Tibial nerve (tissue), 4 donors: ENCODE results near the gene CFAP70. TPM values are rescaled to one million over a fixed set of nuclear protein-coding genes. Genes with fewer than 3 reads are reported as not detected.
A peak's percentile ranks its signal among the peaks of the same experiment; 100 is the strongest.

Source experiments
- DNase-seq, 2 donors: peaks; one replicate each; pipeline ENCODE4 v3.0.0-alpha.2; 2019; ENCODE audit warnings: low spot score in 2 of 2
- H3K27ac ChIP-seq, 4 donors: fragments of 200-600 bp; sonication (generic) in 3 of 4; one replicate each; pipeline ENCODE4 v1.5.1; 2017 to 2019; ENCODE audit warnings: mild to moderate bottlenecking in 1 of 4
- H3K27me3 ChIP-seq, 2 donors: fragments of 200-600 bp; sonication (generic) in 1 of 2; one replicate each; pipeline versions ENCODE4 v1.5.1 to v1.6.0; 2017 to 2019
- H3K36me3 ChIP-seq, 3 donors: fragments of 200-600 bp; sonication (generic); one replicate each; pipeline ENCODE4 v1.5.1; 2018 to 2019
- H3K4me1 ChIP-seq, 4 donors: fragments of 200-600 bp; sonication (generic) in 3 of 4; one replicate each; pipeline ENCODE4 v1.5.1; 2017 to 2019
- H3K4me3 ChIP-seq, 4 donors: fragments of 200-600 bp; sonication (generic) in 3 of 4; one replicate each; pipeline ENCODE4 v1.5.1; 2017 to 2019; ENCODE audit warnings: mild to moderate bottlenecking in 1 of 4, moderate library complexity in 1 of 4
- H3K9me3 ChIP-seq, 4 donors: fragments of 200-600 bp; sonication (generic) in 3 of 4; one replicate each; pipeline ENCODE4 v1.5.1; 2017 to 2019
- CTCF ChIP-seq, 5 experiments: fragments of 200-600 bp in 3 of 5; fragments of 450-650 bp in 2 of 5; sonication (generic) in 3 of 5; IDR thresholded peaks; one replicate each; pipeline ENCODE4 v1.5.1; 2016 to 2019; ENCODE audit warnings: antibody characterized with exemption in 5 of 5, mild to moderate bottlenecking in 3 of 5, moderate library complexity in 2 of 5
- EP300 ChIP-seq, 2 donors: sonication (generic); formaldehyde crosslinking; IDR thresholded peaks; one replicate each; pipeline ENCODE4 v1.6.1; 2017; ENCODE audit warnings: antibody characterized with exemption in 2 of 2, mild to moderate bottlenecking in 1 of 2
- POLR2A ChIP-seq, 2 donors: fragments of 450-650 bp; IDR thresholded peaks; one replicate each; pipeline ENCODE4 v1.6.1; 2017; ENCODE audit warnings: antibody characterized with exemption in 2 of 2, mild to moderate bottlenecking in 2 of 2, moderate library complexity in 2 of 2
- WGBS, 2 donors: methylation state at CpG; one replicate each; pipeline ENCODE4 v1.1.5; 2018; 5-methylcytosine and 5-hydroxymethylcytosine counted together
- total RNA-seq, 4 donors: library from RNA; depleted of rRNA; stranded (reverse); fragments of >200 nt; gene quantifications; one replicate each; pipeline ENCODE4 v1.1.0, GENCODE V29; 2016

Gene CFAP70
- total RNA-seq, 4 donors from 2014 or later, result 3.8 to 14.9 (median 6.6) TPM

- no peak for TF ChIP-seq POLR2A (IDR thresholded peaks at IDR 0.05)
- TF ChIP-seq CTCF (IDR thresholded peaks at IDR 0.05), result no peak
- no peak for TF ChIP-seq EP300 (IDR thresholded peaks at IDR 0.05)
- H3K9me3 ChIP-seq, result peaks cover 0 to 7% (median 0%) of the 10 kb centered on the region in 4 donors
- no peak overlapping the region for H3K27ac ChIP-seq
- DNase-seq, result no peak
- H3K27me3 ChIP-seq, result no peaks in the 10 kb centered on the region
- 94 to 95% methylated on average over 6 of the region's 6 CpGs for WGBS, 2 donors
- no peak overlapping the region for H3K4me3 ChIP-seq
- no peaks in the 10 kb centered on the region for H3K4me1 ChIP-seq
- H3K36me3 ChIP-seq, result peaks cover 0 to 89% (median 0%) of the 10 kb centered on the region in 3 donors
Observed at GRCh38 chr10:73366381-73367298, 8.0 kb upstream of the CFAP70 start.

GRCh38 chr10:73364964-73365363 is 6.3 kb upstream of the CFAP70 start:
- TF ChIP-seq CTCF (IDR thresholded peaks at IDR 0.05) (no peak), EP300 (IDR thresholded peaks at IDR 0.05) (no peak), POLR2A (IDR thresholded peaks at IDR 0.05) (no peak)

GRCh38 chr10:73359492-73359891 is 828 bp upstream of the CFAP70 start:
- Histone ChIP-seq H3K4me1 (peaks cover 0 to 18% (median 5%) of the 10 kb centered on the region in 4 donors), H3K9me3 (peaks cover 0 to 7% (median 0%) of the 10 kb centered on the region in 4 donors), H3K27ac (no peak overlapping the region), H3K4me3 (no peak overlapping the region), H3K36me3 (peaks cover 0 to 25% (median 0%) of the 10 kb centered on the region in 3 donors), H3K27me3 (no peaks in the 10 kb centered on the region)
- TF ChIP-seq EP300 (IDR thresholded peaks at IDR 0.05) (no peak), POLR2A (IDR thresholded peaks at IDR 0.05) (no peak)
- WGBS, 2 donors, result 79% methylated on average over 8 of the region's 8 CpGs
- DNase-seq, result no peak

More at GRCh38 chr10:73364964-73365363, 6.3 kb upstream of the CFAP70 start:
- Histone ChIP-seq H3K36me3 (peaks cover 0 to 74% (median 0%) of the 10 kb centered on the region in 3 donors), H3K4me1 (no peaks in the 10 kb centered on the region), H3K27ac (no peak overlapping the region), H3K27me3 (no peaks in the 10 kb centered on the region), H3K4me3 (no peak overlapping the region), H3K9me3 (peaks cover 0 to 7% (median 0%) of the 10 kb centered on the region in 4 donors)
- 96 to 98% methylated on average over 3 of the region's 3 CpGs for WGBS, 2 donors
- DNase-seq, result no peak

- TF ChIP-seq EP300 (IDR thresholded peaks at IDR 0.05), result no peak
- TF ChIP-seq POLR2A (IDR thresholded peaks at IDR 0.05), result no peak
- no peak for TF ChIP-seq CTCF (IDR thresholded peaks at IDR 0.05)
Observed at GRCh38 chr10:73357821-73358220, 843 bp downstream of the CFAP70 start.

GRCh38 chr10:73357166-73357565 is 1.5 kb downstream of the CFAP70 start:
- DNase-seq, result no peak
- H3K27me3 ChIP-seq, result no peaks in the 10 kb centered on the region
- H3K27ac ChIP-seq, result no peak overlapping the region
- peaks cover 0 to 5% (median 0%) of the 10 kb centered on the region in 3 donors for H3K36me3 ChIP-seq
- H3K4me3 ChIP-seq, result no peak overlapping the region
- WGBS, 2 donors, result 57 to 59% methylated on average over 4 of the region's 4 CpGs
- no peak for TF ChIP-seq CTCF (IDR thresholded peaks at IDR 0.05)
- TF ChIP-seq EP300 (IDR thresholded peaks at IDR 0.05), result no peak
- no peak for TF ChIP-seq POLR2A (IDR thresholded peaks at IDR 0.05)
- H3K9me3 ChIP-seq, result peaks cover 0 to 4% (median 0%) of the 10 kb centered on the region in 4 donors
- H3K4me1 ChIP-seq, result peaks cover 0 to 18% (median 5%) of the 10 kb centered on the region in 4 donors

More at GRCh38 chr10:73357821-73358220, 843 bp downstream of the CFAP70 start:
- WGBS, 2 donors, result 40 to 52% methylated on average over 5 of the region's 5 CpGs
- Histone ChIP-seq H3K27me3 (no peaks in the 10 kb centered on the region), H3K4me3 (peak overlapping the region; percentile 67 to 94 (median 88)), H3K9me3 (peaks cover 0 to 7% (median 0%) of the 10 kb centered on the region in 4 donors), H3K4me1 (peaks cover 0 to 18% (median 5%) of the 10 kb centered on the region in 4 donors), H3K27ac (peak overlapping the region in 2 of 4 donors; percentile 63 to 83), H3K36me3 (peaks cover 0 to 10% (median 0%) of the 10 kb centered on the region in 3 donors)
- DNase-seq, result no peak
